GM12878 (cell line): ENCODE results near the gene NRM. TPM values are rescaled to one million over a fixed set of nuclear protein-coding genes. Genes with fewer than 3 reads are reported as not detected.

Experiments used
- ATAC-seq: fragments of 200-7000 bp; cut with Tn5 transposase; 3 replicates; pipeline ENCODE4 v1.9.1; 2020; ENCODE audit warnings: mild to moderate bottlenecking, moderate library complexity
- BruUV-seq: library from RNA; stranded (reverse); fragments of 400-500 nt; replicated peaks from 2 replicates; lab custom pipeline; 2021; lab: Mats Ljungman, UMichigan
- CTCF ChIA-PET: fragments of 300-600 bp; sonication (Branson Sonifier 250); formaldehyde crosslinking; extraction: SDS; loops from one replicate; lab custom pipeline; 2021; ENCODE audit warnings: inconsistent platforms; lab: Yijun Ruan, JAX
- POLR2A ChIA-PET: fragments of 350-600 bp; formaldehyde crosslinking; extraction: SDS; loops from one replicate; lab custom pipeline; 2021; ENCODE audit warnings: inconsistent platforms; lab: Charles Lee
- RAD21 ChIA-PET: fragments of 300-600 bp; sonication (Branson Sonifier 250); formaldehyde crosslinking; loops from one replicate; lab custom pipeline; 2023; ENCODE audit warnings: antibody characterized with exemption; ENCODE audit not compliant: unreplicated experiment; lab: Charles Lee
- SMC1A ChIA-PET: fragments of 300-600 bp; sonication (Branson Sonifier 250); formaldehyde crosslinking; loops from one replicate; lab custom pipeline; 2023; ENCODE audit not compliant: unreplicated experiment, uncharacterized antibody; lab: Charles Lee
- DNase-seq: peaks from one replicate; pipeline ENCODE4 v3.0.0-alpha.2; 2011; ENCODE audit warnings: low read depth, low spot score
- FAIRE-seq: peaks from 3 replicates; lab custom pipeline; 2011; peaks lifted over from hg19 to GRCh38; lab: Jason Lieb, UNC
- H2AFZ ChIP-seq: 2 replicates; pipeline ENCODE4 v1.6.0; 2011; ENCODE audit warnings: low read depth, low read length, control low read depth; ENCODE audit not compliant: control insufficient read depth
- H3K27ac ChIP-seq: 2 replicates; pipeline ENCODE4 v1.5.1; 2011; ENCODE audit warnings: control low read depth; ENCODE audit not compliant: control insufficient read depth, insufficient read depth
- H3K27me3 ChIP-seq, 2 experiments: replicated peaks in 1 of 2; 2 replicates each; pipeline versions ENCODE4 v1.6.0 to v1.6.1; 2011; ENCODE audit warnings: low read length in 1 of 2; ENCODE audit not compliant: control insufficient read depth in 2 of 2, insufficient read depth in 2 of 2
- H3K36me3 ChIP-seq, 2 experiments: 2 replicates each; pipeline ENCODE4 v1.5.1; 2011; ENCODE audit warnings: low read length in 1 of 2; ENCODE audit not compliant: control insufficient read depth in 2 of 2, insufficient read depth in 2 of 2
- H3K4me1 ChIP-seq: 2 replicates; pipeline ENCODE4 v1.6.1; 2011; ENCODE audit warnings: mild to moderate bottlenecking, low read length, moderate library complexity, mixed read lengths; ENCODE audit not compliant: control insufficient read depth, insufficient read depth
- H3K4me2 ChIP-seq: 2 replicates; pipeline ENCODE4 v1.6.0; 2011; ENCODE audit warnings: control low read depth; ENCODE audit not compliant: control insufficient read depth, insufficient read depth
- H3K4me3 ChIP-seq: fragments of 200-600 bp; sonication (generic); 2 replicates; pipeline ENCODE4 v1.5.1; 2016
- H3K79me2 ChIP-seq: 2 replicates; pipeline ENCODE4 v1.6.0; 2011; ENCODE audit warnings: low read length; ENCODE audit not compliant: control insufficient read depth, insufficient read depth
- H3K9ac ChIP-seq: 2 replicates; pipeline ENCODE4 v1.8.0; 2011; ENCODE audit warnings: low read length, control low read depth, mixed read lengths; ENCODE audit not compliant: control insufficient read depth, insufficient read depth
- H3K9me3 ChIP-seq: replicated peaks from 3 replicates; pipeline ENCODE4 v1.5.1; 2011; ENCODE audit warnings: mild to moderate bottlenecking, low read length; ENCODE audit not compliant: control insufficient read depth, insufficient read depth
- H4K20me1 ChIP-seq: 2 replicates; pipeline ENCODE4 v1.6.0; 2011; ENCODE audit not compliant: control insufficient read depth, insufficient read depth
- CTCF ChIP-seq, 3 experiments: IDR thresholded peaks in 2 of 3; conservative IDR thresholded peaks in 1 of 3; 2 replicates each; pipeline ENCODE4 v1.5.1; 2011; ENCODE audit warnings: low read depth in 3 of 3, low read length in 3 of 3, mild to moderate bottlenecking in 3 of 3, control low read depth in 2 of 3, moderate library complexity in 2 of 3, inconsistent platforms in 1 of 3, mixed read lengths in 1 of 3; ENCODE audit not compliant: control insufficient read depth in 2 of 3, insufficient read depth in 1 of 3; ENCODE audit errors: extremely low read depth in 1 of 3
- REST ChIP-seq: IDR thresholded peaks from 2 replicates; pipeline ENCODE4 v1.6.1; 2012; ENCODE audit warnings: mild to moderate bottlenecking, low read depth, low read length
- WGBS: methylation state at CpG from one replicate; pipeline ENCODE4 v1.1.6; 2016; ENCODE audit warnings: low lambda C conversion rate; ENCODE audit not compliant: insufficient replicate concordance, insufficient coverage; ENCODE audit errors: missing lambda C conversion rate; 5-methylcytosine and 5-hydroxymethylcytosine counted together
- in situ Hi-C: fragments of 300-500 bp; cut with MboI; formaldehyde crosslinking; loops from 9 replicates; pipeline ENCODE4 v1.14.3; 2018; ENCODE audit warnings: mixed read lengths
- intact Hi-C: fragments of 100-400 bp; cut with micrococcal nuclease; formaldehyde crosslinking; loops from one replicate; pipeline ENCODE4 v1.14.2; 2022; ENCODE audit not compliant: unreplicated experiment
- polyA plus RNA-seq, 11 experiments: library from polyadenylated mRNA; depleted of rRNA in 4 of 11; unstranded in 6 of 11; stranded (reverse) in 5 of 11; fragments of >200 nt; fragmentation: Nextera tagmentation in 4 of 11; fragmentation: Illumina TruSeq in 1 of 11; extraction: Ambion mirVana in 4 of 11; extraction: Trizol in 1 of 11; gene quantifications; 1 replicate in 1 of 11; 2 replicates in 10 of 11; pipeline versions ENCODE4 v1.2.1 to v1.2.3, GENCODE V29; 2011 to 2016; ENCODE audit warnings: inconsistent platforms in 2 of 11, missing spikeins in 2 of 11, low read depth in 1 of 11
- small RNA-seq: library from RNA; depleted of rRNA; stranded (forward); fragments of <200 nt; gene quantifications from one replicate; pipeline ENCODE3, GENCODE V24; 2014
- total RNA-seq, 4 experiments: library from RNA; depleted of rRNA in 3 of 4; stranded (reverse); fragments of >200 nt in 3 of 4; fragmentation: Illumina TruSeq in 1 of 4; extraction: Trizol in 1 of 4; gene quantifications; 2 replicates each; pipeline versions ENCODE4 v1.2.1 to v1.2.3, GENCODE V29; 2013 to 2021

Gene NRM
- total and polyA plus RNA-seq, 10 of the 15 experiments (the other 5 are each of a cell fraction or from before 2014, with no cell fraction given), result 15.4 to 46.7 (median 29.0) TPM

GRCh38 chr6:30640481-30640880 is 50.3 kb downstream of the NRM start:
- Histone ChIP-seq H3K79me2 (no peaks in the 10 kb centered on the region), H3K4me3 (no peak overlapping the region), H3K4me2 (no peak overlapping the region), H3K9me3 (no peaks in the 10 kb centered on the region), H3K27me3 (no peaks in the 10 kb centered on the region)
- ChIA-PET RAD21 (no interaction called here), POLR2A (interaction anchor here (0.5 to 1.0 kb wide), 4 partner anchors 11 to 48 kb away, joined by 3 to 4 read pairs (median 4); partner anchors contain the start of gene MRPS18B), SMC1A (no interaction called here)
- DNase-seq (no peak), FAIRE-seq (no peak), ATAC-seq (peak; percentile 34; the same call in 1 of the 3 replicates)
- in situ Hi-C loops, result no loop called here
- BruUV-seq, result no TSS peak
- intact Hi-C loops, result no loop called here
- TF ChIP-seq REST (no peak), CTCF (IDR thresholded peaks at IDR 0.05 in 2 of 3, conservative IDR thresholded peaks at IDR 0.05 in 1 of 3; ENCODE audit: control insufficient read depth in 2 of 3, extremely low read depth in 1 of 3, insufficient read depth in 1 of 3, low read depth in 3 of 3, low read length in 3 of 3) (peak in 1 of 3 experiments; percentile 5; a peak in 1 of 6 replicates)
- TF ChIP-seq, all 136 proteins: peak for 1
- H3K27ac ChIP-seq, result no peak overlapping the region
- WGBS, result 88% methylated on average over 10 of the region's 10 CpGs
- CTCF ChIA-PET, result interaction anchor here (1.0 to 1.1 kb wide), 2 partner anchors 99 to 157 kb away, joined by 3 to 7 read pairs; no protein-coding TSS in a partner anchor
- peaks cover 0 to 7% of the 10 kb centered on the region in 2 experiments; a peak in 2 of 4 replicates for H3K36me3 ChIP-seq
- H2AFZ ChIP-seq, result no peak overlapping the region
- H3K9ac ChIP-seq, result no peak overlapping the region
- H4K20me1 ChIP-seq, result no peaks in the 10 kb centered on the region
- H3K4me1 ChIP-seq, result no peaks in the 10 kb centered on the region

Small RNAs within 50 kb of the gene (small RNA-seq; reads per million reads assigned to genes)
- not detected for gene RF00019

Other genes starting within 250 kb of the NRM start
Only the 7 nearest of the 19 such genes appear.
- gene C6orf136, start 43.9 kb downstream of the NRM start, total RNA-seq (2014; rRNA removed), result 11.4 and 13.5 TPM in 2 replicates
- gene C6orf136, start 43.9 kb downstream of the NRM start, total RNA-seq (2014; rRNA removed; fragmentation: Illumina TruSeq; extraction: Trizol), result 5.2 and 7.0 TPM in 2 replicates
- 24.1 and 27.5 TPM in 2 replicates for gene C6orf136, start 43.9 kb downstream of the NRM start, total RNA-seq (2021)
- gene C6orf136, start 43.9 kb downstream of the NRM start, polyA plus RNA-seq (2011; rRNA removed), result 5.2 and 11.0 TPM in 2 replicates
- 14.5 and 18.1 TPM in 2 replicates for gene C6orf136, start 43.9 kb downstream of the NRM start, polyA plus RNA-seq (2014; fragmentation: Illumina TruSeq; extraction: Trizol)
- 10 to 100 TPM in 1 of 2 experiments, 1 to 10 TPM in 1; 10.0 to 14.6 TPM for gene C6orf136, start 43.9 kb downstream of the NRM start, polyA plus RNA-seq (2014; fragmentation: Nextera tagmentation; extraction: Ambion mirVana)
- 21.1 and 23.7 TPM in 2 replicates for gene C6orf136, start 43.9 kb downstream of the NRM start, polyA plus RNA-seq (2014; rRNA removed)
- gene C6orf136, start 43.9 kb downstream of the NRM start, polyA plus RNA-seq (2016; fragmentation: Nextera tagmentation; extraction: Ambion mirVana), result 10 to 100 TPM; 15.3 to 15.7 TPM
- 39.5 and 40.0 TPM in 2 replicates for gene DHX16, start 18.0 kb downstream of the NRM start, total RNA-seq (2014; rRNA removed)
- gene DHX16, start 18.0 kb downstream of the NRM start, total RNA-seq (2014; rRNA removed; fragmentation: Illumina TruSeq; extraction: Trizol), result 35.6 and 38.1 TPM in 2 replicates
- 30.3 and 31.8 TPM in 2 replicates for gene DHX16, start 18.0 kb downstream of the NRM start, total RNA-seq (2021)
- gene DHX16, start 18.0 kb downstream of the NRM start, polyA plus RNA-seq (2011; rRNA removed), result 27.5 and 36.3 TPM in 2 replicates
- 26.8 and 41.0 TPM in 2 replicates for gene DHX16, start 18.0 kb downstream of the NRM start, polyA plus RNA-seq (2014; fragmentation: Illumina TruSeq; extraction: Trizol)
- 10 to 100 TPM; 10.1 to 17.7 TPM for gene DHX16, start 18.0 kb downstream of the NRM start, polyA plus RNA-seq (2014; fragmentation: Nextera tagmentation; extraction: Ambion mirVana)
- 38.4 and 41.4 TPM in 2 replicates for gene DHX16, start 18.0 kb downstream of the NRM start, polyA plus RNA-seq (2014; rRNA removed)
- 10 to 100 TPM; 40.3 to 41.4 TPM for gene DHX16, start 18.0 kb downstream of the NRM start, polyA plus RNA-seq (2016; fragmentation: Nextera tagmentation; extraction: Ambion mirVana)
- 47.4 and 51.3 TPM in 2 replicates for gene PPP1R18, start 4.3 kb downstream of the NRM start, total RNA-seq (2014; rRNA removed)
- 50.4 and 54.0 TPM in 2 replicates for gene PPP1R18, start 4.3 kb downstream of the NRM start, total RNA-seq (2014; rRNA removed; fragmentation: Illumina TruSeq; extraction: Trizol)
- gene PPP1R18, start 4.3 kb downstream of the NRM start, total RNA-seq (2021), result 99.2 and 100 TPM in 2 replicates
- 78.3 and 114 TPM in 2 replicates for gene PPP1R18, start 4.3 kb downstream of the NRM start, polyA plus RNA-seq (2011; rRNA removed)
- gene PPP1R18, start 4.3 kb downstream of the NRM start, polyA plus RNA-seq (2014; fragmentation: Illumina TruSeq; extraction: Trizol), result 109 and 119 TPM in 2 replicates
- 10 to 100 TPM; 21.0 to 24.0 TPM for gene PPP1R18, start 4.3 kb downstream of the NRM start, polyA plus RNA-seq (2014; fragmentation: Nextera tagmentation; extraction: Ambion mirVana)
- gene PPP1R18, start 4.3 kb downstream of the NRM start, polyA plus RNA-seq (2014; rRNA removed), result 72.3 and 86.2 TPM in 2 replicates
- 10 to 100 TPM; 46.3 to 50.7 TPM for gene PPP1R18, start 4.3 kb downstream of the NRM start, polyA plus RNA-seq (2016; fragmentation: Nextera tagmentation; extraction: Ambion mirVana)
- 11.9 and 12.9 TPM in 2 replicates for gene MDC1, start 26.3 kb upstream of the NRM start, total RNA-seq (2014; rRNA removed)
- gene MDC1, start 26.3 kb upstream of the NRM start, total RNA-seq (2014; rRNA removed; fragmentation: Illumina TruSeq; extraction: Trizol), result 12.4 and 12.5 TPM in 2 replicates
- gene MDC1, start 26.3 kb upstream of the NRM start, total RNA-seq (2021), result 62.5 and 66.9 TPM in 2 replicates
- gene MDC1, start 26.3 kb upstream of the NRM start, polyA plus RNA-seq (2011; rRNA removed), result 6.8 and 14.8 TPM in 2 replicates
- 52.7 and 53.6 TPM in 2 replicates for gene MDC1, start 26.3 kb upstream of the NRM start, polyA plus RNA-seq (2014; fragmentation: Illumina TruSeq; extraction: Trizol)
- 1 to 10 TPM; 5.1 to 6.5 TPM for gene MDC1, start 26.3 kb upstream of the NRM start, polyA plus RNA-seq (2014; fragmentation: Nextera tagmentation; extraction: Ambion mirVana)
- gene MDC1, start 26.3 kb upstream of the NRM start, polyA plus RNA-seq (2014; rRNA removed), result 30.1 and 33.3 TPM in 2 replicates
- gene MDC1, start 26.3 kb upstream of the NRM start, polyA plus RNA-seq (2016; fragmentation: Nextera tagmentation; extraction: Ambion mirVana), result 10 to 100 TPM; 31.1 to 36.2 TPM
- 1,600 and 1,662 TPM in 2 replicates for gene TUBB, start 29.4 kb upstream of the NRM start, total RNA-seq (2014; rRNA removed)
- gene TUBB, start 29.4 kb upstream of the NRM start, total RNA-seq (2014; rRNA removed; fragmentation: Illumina TruSeq; extraction: Trizol), result 1,225 and 1,242 TPM in 2 replicates
- gene TUBB, start 29.4 kb upstream of the NRM start, total RNA-seq (2021), result 1,685 and 1,700 TPM in 2 replicates
- gene TUBB, start 29.4 kb upstream of the NRM start, polyA plus RNA-seq (2011; rRNA removed), result 1,703 and 2,596 TPM in 2 replicates
- 2,402 and 3,052 TPM in 2 replicates for gene TUBB, start 29.4 kb upstream of the NRM start, polyA plus RNA-seq (2014; fragmentation: Illumina TruSeq; extraction: Trizol)
- 1,000 to 10,000 TPM; 1,039 to 1,376 TPM for gene TUBB, start 29.4 kb upstream of the NRM start, polyA plus RNA-seq (2014; fragmentation: Nextera tagmentation; extraction: Ambion mirVana)
- 2,367 and 2,490 TPM in 2 replicates for gene TUBB, start 29.4 kb upstream of the NRM start, polyA plus RNA-seq (2014; rRNA removed)
- 1,000 to 10,000 TPM; 1,510 to 1,651 TPM for gene TUBB, start 29.4 kb upstream of the NRM start, polyA plus RNA-seq (2016; fragmentation: Nextera tagmentation; extraction: Ambion mirVana)
- gene FLOT1, start 51.7 kb upstream of the NRM start, total RNA-seq (2014; rRNA removed), result 98.4 and 102 TPM in 2 replicates
- 71.2 and 73.6 TPM in 2 replicates for gene FLOT1, start 51.7 kb upstream of the NRM start, total RNA-seq (2014; rRNA removed; fragmentation: Illumina TruSeq; extraction: Trizol)
- gene FLOT1, start 51.7 kb upstream of the NRM start, total RNA-seq (2021), result 111 and 115 TPM in 2 replicates
- gene FLOT1, start 51.7 kb upstream of the NRM start, polyA plus RNA-seq (2011; rRNA removed), result 113 and 153 TPM in 2 replicates
- 102 and 112 TPM in 2 replicates for gene FLOT1, start 51.7 kb upstream of the NRM start, polyA plus RNA-seq (2014; fragmentation: Illumina TruSeq; extraction: Trizol)
- gene FLOT1, start 51.7 kb upstream of the NRM start, polyA plus RNA-seq (2014; fragmentation: Nextera tagmentation; extraction: Ambion mirVana), result 10 to 100 TPM; 12.3 to 16.8 TPM
- gene FLOT1, start 51.7 kb upstream of the NRM start, polyA plus RNA-seq (2014; rRNA removed), result 140 and 153 TPM in 2 replicates
- 100 to 1,000 TPM; 114 to 119 TPM for gene FLOT1, start 51.7 kb upstream of the NRM start, polyA plus RNA-seq (2016; fragmentation: Nextera tagmentation; extraction: Ambion mirVana)
- 67.2 and 71.6 TPM in 2 replicates for gene IER3, start 53.6 kb upstream of the NRM start, total RNA-seq (2014; rRNA removed)
- gene IER3, start 53.6 kb upstream of the NRM start, total RNA-seq (2014; rRNA removed; fragmentation: Illumina TruSeq; extraction: Trizol), result 42.0 and 43.2 TPM in 2 replicates
- 65.8 and 80.7 TPM in 2 replicates for gene IER3, start 53.6 kb upstream of the NRM start, total RNA-seq (2021)
- 100 and 104 TPM in 2 replicates for gene IER3, start 53.6 kb upstream of the NRM start, polyA plus RNA-seq (2011; rRNA removed)
- 8.3 and 22.5 TPM in 2 replicates for gene IER3, start 53.6 kb upstream of the NRM start, polyA plus RNA-seq (2014; fragmentation: Illumina TruSeq; extraction: Trizol)
- gene IER3, start 53.6 kb upstream of the NRM start, polyA plus RNA-seq (2014; fragmentation: Nextera tagmentation; extraction: Ambion mirVana), result 1 to 10 TPM; 1.9 to 7.3 TPM
- gene IER3, start 53.6 kb upstream of the NRM start, polyA plus RNA-seq (2014; rRNA removed), result 63.8 and 71.6 TPM in 2 replicates
- gene IER3, start 53.6 kb upstream of the NRM start, polyA plus RNA-seq (2016; fragmentation: Nextera tagmentation; extraction: Ambion mirVana), result 10 to 100 TPM; 16.1 to 19.5 TPM